Right forelimb (tissue), 1 donor: ENCODE data around the gene OTOG.

Experiments
- DNase-seq: peaks from one replicate; pipeline ENCODE4 v3.0.0-alpha.2; 2018

The OTOG gene

GRCh38 chr11:17672469-17672868 is 125.4 kb downstream of the OTOG start:
- DNase-seq = no peak

GRCh38 chr11:17673951-17674350 is 126.9 kb downstream of the OTOG start:
- no peak for DNase-seq

GRCh38 chr11:17682848-17683247 is 135.8 kb downstream of the OTOG start:
- DNase-seq = no peak

GRCh38 chr11:17683377-17684161 is 136.5 kb downstream of the OTOG start:
- DNase-seq = no peak

GRCh38 chr11:17684550-17684949 is 137.5 kb downstream of the OTOG start:
- no peak for DNase-seq

- no peak for DNase-seq
Measured at GRCh38 chr11:17686231-17686980, 139.3 kb downstream of the OTOG start.

- no peak for DNase-seq
Measured at GRCh38 chr11:17687946-17688670, 141.0 kb downstream of the OTOG start.

GRCh38 chr11:17691550-17691949 is 144.5 kb downstream of the OTOG start:
- DNase-seq = no peak

GRCh38 chr11:17691976-17692375 is 144.9 kb downstream of the OTOG start:
- no peak for DNase-seq

- DNase-seq = no peak
Measured at GRCh38 chr11:17692931-17693330, 145.9 kb downstream of the OTOG start.

- no peak for DNase-seq
Measured at GRCh38 chr11:17693531-17693930, 146.5 kb downstream of the OTOG start.

GRCh38 chr11:17694494-17695110 is 147.5 kb downstream of the OTOG start:
- DNase-seq = no peak

- DNase-seq = no peak
Measured at GRCh38 chr11:17695454-17696441, 148.7 kb downstream of the OTOG start.

- no peak for DNase-seq
Measured at GRCh38 chr11:17696741-17697140, 149.7 kb downstream of the OTOG start.
